ENCODE results near the gene ADAM11.

The ADAM11 gene

DNA sequence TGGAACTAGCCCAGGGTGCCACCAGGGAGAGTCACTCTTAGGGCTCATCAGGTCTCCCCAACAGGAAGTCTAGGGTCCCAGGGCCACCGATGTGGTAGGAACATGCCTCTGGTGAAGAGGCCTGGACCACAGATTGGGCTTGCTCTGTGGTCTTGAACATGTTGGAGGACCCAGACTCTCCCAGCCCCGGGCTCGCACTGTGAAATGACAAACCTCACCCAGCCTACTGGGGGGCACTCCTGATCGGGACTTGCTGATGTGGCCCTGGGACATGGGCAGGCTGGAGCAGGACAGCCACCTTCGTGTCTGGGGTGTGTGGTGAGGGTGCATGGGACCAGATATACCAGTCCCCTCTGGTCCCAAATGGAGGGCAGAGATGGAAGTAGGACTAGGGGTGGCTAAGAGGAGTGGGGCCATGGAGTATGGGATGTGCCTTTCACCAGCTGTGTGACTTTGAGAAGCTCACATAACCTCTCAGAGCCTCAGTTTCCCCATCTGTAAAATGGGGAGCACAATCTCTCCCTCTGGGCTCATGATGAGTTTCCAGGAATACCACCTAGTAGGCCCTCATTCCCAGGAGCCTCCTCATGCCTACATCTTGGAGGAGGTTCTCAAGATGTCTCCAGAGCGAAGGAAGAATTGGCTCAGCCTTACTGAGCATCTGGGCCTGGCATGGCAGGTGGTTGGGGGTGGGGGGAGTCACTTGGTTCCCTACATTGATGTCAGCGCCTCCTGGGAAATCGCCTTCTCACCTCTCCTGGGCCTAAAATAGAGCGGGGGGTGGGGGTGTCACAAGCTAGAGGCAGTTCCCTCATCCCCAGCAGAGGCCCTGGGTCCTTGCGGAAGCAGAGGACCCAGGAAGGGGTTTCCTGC, 1.5 kb upstream of the ADAM11 start:
- DNase-seq (ENCODE audit: low spot score) (no peak), FAIRE-seq (no peak)

DNA sequence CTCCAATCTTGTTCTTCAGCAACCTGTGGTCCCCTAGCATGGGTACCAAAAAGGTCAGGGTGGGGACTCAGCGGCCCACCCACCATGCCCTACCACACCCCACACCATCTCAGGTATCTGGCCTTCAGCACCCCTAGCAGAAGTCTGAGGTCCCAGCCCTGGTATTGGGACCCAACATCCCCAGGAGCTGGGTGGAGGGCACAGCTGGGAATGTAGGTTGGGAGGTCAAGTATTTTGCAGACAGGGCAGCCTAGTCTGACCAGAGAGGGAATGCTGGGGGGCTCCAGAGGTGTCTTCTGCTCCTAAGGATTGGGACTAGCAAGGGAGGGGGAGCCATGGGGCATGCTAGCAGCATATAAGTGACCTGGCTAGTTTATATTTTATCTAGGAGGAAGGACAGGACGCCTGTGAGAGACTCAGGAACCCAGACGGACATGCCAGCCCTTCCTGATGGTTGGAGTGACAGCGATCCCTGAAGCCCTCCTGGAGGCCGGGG, 822 bp upstream of the ADAM11 start:
- no peak for FAIRE-seq

DNA sequence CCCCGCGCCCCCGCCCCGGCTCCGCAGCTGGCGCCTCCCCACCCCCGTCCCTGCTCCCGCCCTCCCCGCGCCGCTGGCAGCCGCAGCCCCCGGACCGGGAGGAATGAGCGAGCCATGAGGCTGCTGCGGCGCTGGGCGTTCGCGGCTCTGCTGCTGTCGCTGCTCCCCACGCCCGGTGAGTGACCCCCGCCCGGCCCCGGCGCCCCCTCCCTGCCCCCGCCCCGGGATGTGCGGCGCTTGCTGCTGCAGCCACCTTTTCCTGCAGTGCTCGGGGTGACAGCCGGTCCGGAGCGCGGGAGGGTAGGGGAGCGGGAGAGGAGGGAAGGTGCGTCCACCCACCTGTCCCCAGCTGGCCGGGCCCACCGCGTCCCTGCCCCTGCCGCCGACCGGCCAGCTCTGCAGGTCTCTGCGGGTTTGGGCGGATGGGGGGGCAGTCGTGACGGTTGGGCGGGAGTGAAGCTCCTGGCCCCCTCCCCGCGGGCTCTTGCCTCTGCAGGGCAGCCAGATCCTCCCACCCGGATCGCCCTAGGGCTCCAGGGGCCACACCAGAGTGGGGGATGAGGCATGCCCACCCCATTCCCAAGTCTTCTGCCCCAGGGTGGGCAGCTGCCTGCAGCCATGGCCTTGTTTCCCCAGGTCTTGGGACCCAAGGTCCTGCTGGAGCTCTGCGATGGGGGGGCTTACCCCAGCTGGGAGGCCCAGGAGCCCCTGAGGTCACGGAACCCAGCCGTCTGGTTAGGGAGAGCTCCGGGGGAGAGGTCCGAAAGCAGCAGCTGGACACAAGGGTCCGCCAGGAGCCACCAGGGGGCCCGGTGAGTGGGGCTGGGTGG, 513 bp downstream of the ADAM11 start:
- DNase-seq (ENCODE audit: low spot score) (peak; percentile 37), FAIRE-seq (peak; percentile 74)

More for the DNA sequence above, 822 bp upstream of the ADAM11 start:
- DNase-seq (ENCODE audit: low spot score) = no peak

DNA sequence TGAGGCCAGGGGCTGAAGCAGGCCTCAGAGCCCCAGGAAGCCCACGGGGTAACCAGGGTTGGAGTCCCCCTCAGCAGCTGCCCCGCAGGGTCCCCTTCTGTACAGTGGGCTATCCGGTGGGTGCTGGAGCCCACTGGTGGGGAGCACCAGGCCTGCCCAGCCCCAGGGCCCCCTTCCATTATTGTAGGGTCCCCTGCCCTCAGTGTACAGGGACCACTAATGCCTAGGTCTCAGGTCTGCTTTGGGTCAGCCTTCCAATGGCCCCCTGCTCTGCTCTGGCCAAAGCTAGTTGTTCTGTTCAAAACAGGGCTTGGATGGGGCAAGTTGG, 1.1 kb downstream of the ADAM11 start:
- DNase-seq (ENCODE audit: low spot score) (no peak), FAIRE-seq (no peak)

DNA sequence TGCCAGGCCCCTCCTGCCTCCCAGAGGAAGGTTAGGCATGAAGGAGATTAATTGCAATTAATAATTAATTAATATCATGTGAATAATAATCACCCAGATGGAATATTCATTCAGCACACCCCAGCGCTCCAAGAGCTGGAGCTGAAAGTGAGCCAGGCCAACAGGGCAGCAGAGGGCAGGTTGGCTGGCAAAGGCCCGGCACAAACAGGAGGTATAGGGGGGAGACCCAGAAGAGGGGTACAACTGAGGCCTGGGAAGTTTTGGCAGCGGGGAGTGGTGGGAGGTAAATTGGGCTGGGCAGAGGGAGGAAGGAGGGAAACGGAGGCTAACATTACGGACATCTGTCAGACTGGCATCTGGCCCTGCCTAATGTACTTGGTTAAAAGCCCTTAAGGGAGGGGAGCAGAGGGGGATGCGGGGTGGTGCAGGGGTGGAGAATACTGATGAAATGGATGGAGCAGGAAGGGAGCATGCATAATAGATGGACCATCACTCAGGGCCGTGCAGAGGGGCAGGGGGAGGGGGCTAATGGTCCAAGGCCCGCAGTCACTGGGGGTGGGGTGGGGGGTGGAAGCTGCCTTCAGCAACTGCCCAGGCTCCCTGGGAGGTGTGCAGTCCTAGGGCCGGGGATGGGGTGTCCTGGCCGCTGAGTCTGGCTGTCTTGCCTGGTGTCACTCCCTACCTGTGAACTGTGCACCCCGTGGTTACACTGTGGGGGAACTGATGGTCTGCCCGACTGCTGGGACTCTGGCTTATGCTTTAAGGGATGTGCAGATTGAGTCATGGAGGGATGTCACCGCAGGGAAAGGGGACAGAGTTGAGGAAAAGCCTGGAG, 1.9 kb downstream of the ADAM11 start:
- FAIRE-seq (no peak), DNase-seq (ENCODE audit: low spot score) (no peak)

DNA sequence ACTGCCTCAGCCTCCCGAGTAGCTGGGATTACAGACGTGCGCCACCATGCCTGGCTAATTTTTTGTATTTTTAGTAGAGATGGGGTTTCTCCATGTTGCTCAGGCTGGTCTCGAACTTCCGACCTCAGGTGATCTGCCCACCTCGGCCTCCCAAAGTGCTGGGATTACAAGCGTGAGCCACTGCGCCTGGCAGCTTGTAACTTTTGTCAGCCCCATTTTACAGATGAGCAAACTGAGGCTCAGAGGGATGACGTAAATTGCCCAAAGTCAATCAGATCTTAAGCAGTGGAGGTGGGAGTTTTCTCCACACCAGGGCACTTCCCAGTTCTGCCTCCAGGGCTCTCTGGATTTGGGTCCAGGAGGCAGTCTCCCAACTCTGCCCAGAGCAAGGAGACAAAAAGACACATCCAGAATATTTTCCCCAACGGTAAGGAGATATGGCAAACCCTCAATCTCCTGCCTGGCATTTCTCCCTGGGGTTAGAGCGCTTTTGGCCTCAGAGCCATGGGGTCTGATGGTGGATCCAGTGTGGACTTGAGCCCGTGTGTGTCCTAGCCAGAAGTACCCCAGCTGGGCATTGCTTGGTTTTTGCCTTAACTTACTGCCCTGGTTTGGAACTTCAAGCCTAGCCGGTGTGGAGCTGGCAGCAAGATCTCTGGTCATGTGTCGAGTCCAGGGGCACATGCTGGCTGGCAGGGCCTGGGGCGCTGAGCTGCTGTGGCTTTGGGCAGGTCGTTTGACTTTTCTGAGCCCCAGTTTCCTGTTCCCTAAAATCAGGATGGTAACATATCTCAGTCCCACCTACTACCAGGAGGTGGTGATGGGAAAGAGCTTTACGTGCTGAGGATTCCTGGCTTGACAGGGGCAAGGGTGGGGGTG, 3.4 kb downstream of the ADAM11 start:
- FAIRE-seq (peak; percentile 20), DNase-seq (ENCODE audit: low spot score) (no peak)

DNA sequence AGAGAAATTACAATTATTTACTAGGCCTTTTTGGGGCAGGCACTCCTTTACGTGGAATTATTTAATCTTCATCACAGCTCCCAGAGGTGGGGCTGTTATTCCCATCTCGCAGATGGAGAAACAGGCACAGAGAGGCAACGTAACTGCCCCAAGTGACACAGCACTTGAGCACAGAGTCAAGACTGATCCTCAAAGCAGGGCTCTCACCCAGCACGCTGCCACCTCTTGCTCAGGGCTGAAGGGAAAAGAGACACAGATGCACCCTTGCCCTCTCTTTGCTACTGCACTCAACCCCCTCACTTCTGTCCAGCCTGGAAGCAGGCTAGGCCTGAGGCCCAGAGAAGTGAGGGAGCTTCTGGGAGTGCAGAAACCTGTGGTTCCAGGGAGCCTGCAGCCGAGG, 4.4 kb downstream of the ADAM11 start:
- DNase-seq (ENCODE audit: low spot score) (no peak), FAIRE-seq (no peak)

DNA sequence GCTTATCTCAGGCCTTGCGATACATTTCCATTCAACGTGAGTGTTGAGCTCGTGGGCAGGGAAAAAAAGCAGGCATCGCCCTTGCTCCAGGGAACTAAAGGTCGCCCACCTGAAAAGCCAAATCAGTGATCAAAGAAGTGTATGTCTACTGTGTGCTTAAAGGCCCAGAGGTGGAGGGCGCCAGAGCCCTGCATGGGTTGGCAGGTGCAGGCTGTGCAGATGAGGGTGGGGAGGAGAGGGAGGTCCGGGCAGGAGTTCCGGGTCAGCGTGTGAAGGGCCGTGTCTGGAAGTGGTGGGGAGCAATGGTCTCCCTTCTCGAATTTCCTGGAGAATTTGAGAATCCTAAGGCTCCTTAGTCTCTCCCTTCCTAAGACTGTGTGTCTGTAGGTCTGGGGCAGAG, 7.2 kb downstream of the ADAM11 start:
- DNase-seq (ENCODE audit: low spot score) = no peak
- FAIRE-seq = no peak

DNA sequence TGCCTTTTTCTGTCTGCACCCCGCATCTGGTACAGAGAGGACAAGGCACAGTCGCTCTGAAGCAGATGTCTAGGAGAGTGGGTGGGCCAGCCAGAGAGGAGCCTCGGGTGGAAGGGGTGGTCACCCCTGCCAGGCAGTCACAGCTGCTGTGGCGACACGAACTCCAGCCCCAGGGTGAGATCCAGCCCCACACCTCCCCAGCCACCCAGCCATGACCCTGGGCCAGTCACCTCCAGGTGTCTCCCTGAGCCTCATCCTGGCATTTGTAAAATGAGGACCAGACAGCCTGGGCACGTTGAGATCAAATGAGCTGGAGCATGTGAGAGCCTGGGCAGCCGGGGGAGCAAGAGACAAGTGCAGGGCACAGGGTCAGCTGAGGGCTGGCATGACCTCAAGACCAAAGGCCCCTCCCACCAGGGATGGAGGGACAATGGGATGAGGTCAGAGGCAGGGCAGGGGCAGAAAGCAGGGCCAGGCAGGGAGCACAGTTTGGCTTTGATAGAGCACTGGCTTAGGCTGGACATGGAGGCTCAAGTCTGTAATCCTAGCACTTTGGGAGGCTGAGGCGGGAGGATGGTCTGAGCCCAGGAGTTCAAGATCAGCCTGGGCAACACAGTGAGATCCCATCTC, 7.7 kb downstream of the ADAM11 start:
- DNase-seq (ENCODE audit: low spot score) (no peak), FAIRE-seq (no peak)

DNA sequence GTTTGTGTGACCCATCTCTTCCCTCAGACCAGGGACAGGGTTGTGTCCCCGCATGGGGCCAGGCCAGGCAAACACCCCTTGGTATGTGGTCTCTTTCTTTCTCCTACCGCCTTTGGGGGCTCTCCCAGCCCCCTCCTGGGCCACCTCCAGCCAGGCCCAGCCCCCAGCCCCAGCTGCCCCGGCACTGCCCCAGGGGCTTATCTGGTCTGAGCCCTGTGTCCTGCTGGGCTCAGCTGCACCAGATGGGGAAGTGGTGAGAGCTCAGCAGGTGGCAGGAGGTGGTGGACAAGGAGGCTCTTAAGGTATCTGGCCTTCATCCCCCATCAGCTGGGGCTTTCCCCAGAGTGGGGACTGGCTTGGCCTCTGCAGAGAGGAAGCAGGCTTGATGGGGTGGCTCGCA, 8.7 kb downstream of the ADAM11 start:
- FAIRE-seq (no peak), DNase-seq (ENCODE audit: low spot score) (no peak)

DNA sequence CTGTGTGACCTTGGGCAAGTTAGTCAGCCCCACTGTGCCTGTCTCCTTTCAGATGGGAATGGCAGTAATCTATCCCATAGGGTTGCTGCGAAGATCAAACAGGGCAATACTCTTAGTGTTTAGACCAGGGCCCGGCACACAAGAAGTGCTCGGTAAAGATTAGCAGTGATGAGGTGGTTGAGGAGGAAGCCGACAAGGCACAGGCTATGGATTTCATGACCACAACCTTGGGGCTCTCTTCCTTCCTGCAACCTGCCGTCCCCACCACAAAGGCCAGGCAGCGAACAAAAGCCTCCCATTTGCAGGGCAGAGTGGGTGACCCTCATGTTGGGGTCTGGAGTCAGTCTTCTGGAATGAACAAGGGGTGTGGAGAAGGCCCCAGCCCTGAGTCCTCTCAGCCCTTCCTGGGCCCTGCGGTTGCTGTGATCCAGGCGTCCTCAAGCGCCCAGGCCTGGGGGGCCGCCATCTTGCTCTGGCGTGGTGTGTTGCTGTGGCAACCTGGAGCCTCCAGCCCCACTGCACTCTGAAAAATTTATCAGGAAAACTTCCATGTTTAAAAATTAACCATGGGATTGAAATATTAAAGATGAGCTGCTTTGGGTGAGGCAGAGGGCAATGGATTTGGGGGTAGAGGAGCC, 9.8 kb downstream of the ADAM11 start:
- DNase-seq (ENCODE audit: low spot score) = no peak
- FAIRE-seq = no peak

DNA sequence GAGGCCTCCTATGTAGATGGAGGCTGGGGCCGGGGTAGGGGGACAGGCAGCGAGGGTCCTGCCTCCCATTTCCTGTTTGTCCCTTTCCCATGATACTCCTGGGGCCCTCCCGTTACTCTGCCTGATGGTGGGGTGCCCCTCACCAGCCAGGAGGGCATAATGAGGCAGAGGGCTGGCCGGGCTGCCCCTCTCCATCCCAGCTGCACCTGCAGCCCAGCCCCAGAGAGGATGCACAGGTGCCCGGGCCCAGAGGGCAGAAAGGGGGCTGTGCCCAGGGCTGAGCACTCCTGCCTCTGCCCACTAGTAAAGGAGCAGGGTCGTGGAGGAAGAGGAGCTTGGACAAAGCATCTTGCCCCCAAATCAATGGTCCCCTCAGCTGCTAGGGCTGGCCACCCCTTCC, 10.4 kb downstream of the ADAM11 start:
- FAIRE-seq (no peak), DNase-seq (ENCODE audit: low spot score) (no peak)

DNA sequence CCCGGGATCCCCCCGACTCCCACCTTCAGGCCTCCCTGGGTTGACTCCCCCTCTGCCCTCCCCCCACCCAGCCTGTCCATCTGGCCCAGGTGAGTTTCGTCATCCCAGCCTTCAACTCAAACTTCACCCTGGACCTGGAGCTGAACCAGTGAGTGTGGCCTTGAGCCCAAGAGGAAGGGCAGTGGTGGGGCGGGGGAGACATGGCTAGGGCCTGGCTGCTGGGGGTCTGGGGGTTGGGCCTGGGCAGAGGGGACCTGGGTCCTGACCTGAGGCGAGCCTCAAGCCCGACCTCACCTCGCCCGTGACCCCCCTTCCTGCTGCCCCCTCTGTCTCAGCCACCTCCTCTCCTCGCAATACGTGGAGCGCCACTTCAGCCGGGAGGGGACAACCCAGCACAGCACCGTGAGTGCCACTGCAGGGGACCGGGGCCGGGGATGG, 10.9 kb downstream of the ADAM11 start:
- FAIRE-seq (no peak), DNase-seq (ENCODE audit: low spot score) (no peak)

DNA sequence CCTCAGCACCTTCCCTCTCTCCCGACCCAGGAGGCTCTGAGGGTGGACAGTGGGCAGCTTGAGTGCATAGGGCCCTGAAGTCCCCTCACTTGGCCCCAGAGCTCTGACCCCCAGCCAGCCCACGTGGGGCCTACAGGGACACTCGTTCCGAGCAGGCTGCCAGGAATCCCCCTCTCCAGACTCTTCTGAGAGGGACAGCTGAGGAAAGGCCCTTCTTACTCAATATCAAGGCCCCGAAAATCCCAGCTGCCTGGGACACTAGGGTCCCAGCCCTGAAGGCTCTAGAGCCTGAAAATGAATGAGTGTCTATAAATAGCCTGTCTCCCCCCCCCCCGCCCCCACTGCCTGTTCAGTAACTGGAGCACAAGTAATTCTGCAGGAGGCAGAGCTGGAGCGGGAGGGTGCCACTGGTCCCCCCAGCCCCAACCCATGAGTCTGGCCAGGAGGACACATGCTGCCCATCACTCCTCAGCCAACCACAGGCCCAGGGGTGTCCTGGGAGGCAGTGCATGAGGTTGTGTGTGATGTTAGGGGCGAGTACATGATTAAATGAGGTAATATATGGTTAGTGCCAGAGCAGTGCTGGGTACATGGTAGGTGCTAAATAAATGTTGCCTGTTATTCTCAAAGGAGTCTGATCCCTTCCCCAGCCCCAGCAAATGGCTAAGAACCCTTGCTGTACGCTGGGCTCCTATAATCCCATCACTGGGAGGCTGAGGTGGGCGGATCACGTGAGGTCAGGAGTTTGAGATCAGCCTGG, 11.6 kb downstream of the ADAM11 start:
- FAIRE-seq = no peak

DNA sequence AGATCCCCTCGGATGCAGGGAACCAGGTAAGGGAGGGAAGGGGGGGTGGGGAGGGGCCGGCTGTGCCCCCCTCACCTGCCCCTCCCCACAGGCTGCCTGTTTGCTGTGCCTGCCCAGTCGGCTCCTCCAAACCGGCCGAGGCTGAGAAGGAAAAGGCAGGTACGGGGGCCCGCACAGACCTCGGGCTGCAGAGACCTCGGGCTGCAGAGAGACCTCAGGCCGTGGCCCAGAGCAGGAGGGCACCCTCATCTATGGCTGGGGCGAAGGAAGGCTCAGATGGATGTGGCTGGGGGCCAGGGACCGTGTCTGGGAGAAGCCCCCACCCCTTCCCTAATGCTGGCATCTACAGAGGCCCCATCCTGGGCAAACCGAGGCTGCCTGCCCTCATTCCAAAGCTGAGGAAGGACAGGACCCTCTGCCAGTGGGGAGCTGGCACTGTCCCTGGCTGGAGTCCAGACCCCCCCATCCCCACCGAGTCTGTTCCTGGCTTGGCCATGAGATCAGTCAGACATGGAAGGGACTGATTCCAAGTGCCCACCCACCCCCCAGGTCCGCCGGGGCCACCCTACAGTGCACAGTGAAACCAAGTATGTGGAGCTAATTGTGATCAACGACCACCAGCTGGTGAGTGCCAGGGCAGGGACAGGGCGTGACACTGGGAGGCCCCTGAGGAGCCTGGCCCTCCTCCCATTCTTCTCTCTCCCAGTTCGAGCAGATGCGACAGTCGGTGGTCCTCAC, 13.7 kb downstream of the ADAM11 start:
- no peak for FAIRE-seq
- no peak for DNase-seq (ENCODE audit: low spot score)

More for the DNA sequence above, 11.6 kb downstream of the ADAM11 start:
- no peak for DNase-seq (ENCODE audit: low spot score)

DNA sequence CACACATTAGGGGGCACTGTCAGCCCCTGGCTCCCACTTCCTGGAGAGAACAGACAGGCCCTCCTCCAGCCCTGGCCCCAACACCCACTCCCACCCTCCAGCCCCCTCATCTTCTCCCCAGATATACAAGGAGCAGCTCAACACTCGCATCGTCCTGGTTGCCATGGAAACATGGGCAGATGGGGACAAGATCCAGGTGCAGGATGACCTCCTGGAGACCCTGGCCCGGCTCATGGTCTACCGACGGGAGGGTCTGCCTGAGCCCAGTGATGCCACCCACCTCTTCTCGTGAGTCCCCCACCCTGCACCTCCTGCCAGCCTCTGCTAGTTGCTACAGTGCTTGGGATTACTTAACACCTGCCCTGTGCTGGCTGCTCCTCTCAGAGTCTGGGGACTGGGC, 14.4 kb downstream of the ADAM11 start:
- no peak for DNase-seq (ENCODE audit: low spot score)
- FAIRE-seq = no peak

DNA sequence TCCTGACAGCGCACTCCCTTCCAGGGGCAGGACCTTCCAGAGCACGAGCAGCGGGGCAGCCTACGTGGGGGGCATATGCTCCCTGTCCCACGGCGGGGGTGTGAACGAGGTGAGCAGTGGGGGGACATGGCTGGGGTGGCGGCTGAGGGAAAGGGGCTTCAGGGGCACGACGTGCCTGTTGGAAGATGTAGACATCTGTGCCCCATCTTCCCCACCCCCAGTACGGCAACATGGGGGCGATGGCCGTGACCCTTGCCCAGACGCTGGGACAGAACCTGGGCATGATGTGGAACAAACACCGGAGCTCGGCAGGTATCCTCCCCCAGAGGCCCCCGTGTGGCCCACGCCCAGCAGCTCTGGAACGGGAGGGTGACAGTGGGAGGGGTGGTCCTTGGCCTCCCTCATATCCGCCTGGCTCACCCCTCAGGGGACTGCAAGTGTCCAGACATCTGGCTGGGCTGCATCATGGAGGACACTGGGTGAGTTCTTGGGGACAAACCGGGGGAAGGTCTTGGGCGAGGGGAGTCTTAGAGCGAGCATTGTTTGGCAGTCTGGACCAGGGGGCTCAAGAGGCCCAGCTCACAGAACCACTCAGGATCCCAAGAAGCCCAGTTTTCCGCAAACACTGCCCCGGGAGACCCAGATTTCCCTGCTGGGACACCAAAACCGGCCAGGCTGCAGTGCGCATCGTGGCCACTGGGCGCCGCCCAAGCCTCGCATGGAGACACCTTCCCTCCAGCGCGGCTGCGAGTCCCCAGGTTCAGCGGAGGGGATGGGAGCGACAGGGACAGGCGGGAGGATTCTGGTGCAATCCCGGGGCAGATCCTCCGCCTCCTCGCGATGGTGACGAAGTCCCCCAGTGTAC, 15.7 kb downstream of the ADAM11 start:
- FAIRE-seq = peak; percentile 90
- DNase-seq (ENCODE audit: low spot score) = peak; percentile 93

Measured in urothelium cell line (cell line).